B cell (primary cell): ENCODE data around the gene CACNA2D2. TPM values are rescaled to one million over a fixed set of nuclear protein-coding genes. Genes with fewer than 3 reads are reported as not detected.

Experiments
- ATAC-seq: fragments of 200-7000 bp; cut with Tn5 transposase; one replicate; pipeline ENCODE4 v1.10.0; 2021; ENCODE audit warnings: low read depth, mild to moderate bottlenecking, moderate number of reproducible peaks, moderate library complexity
- CTCF ChIA-PET: fragments of 350-600 bp; sonication (Branson Sonifier 250); formaldehyde crosslinking; loops from one replicate; lab custom pipeline; 2021; ENCODE audit warnings: antibody characterized with exemption, inconsistent platforms; lab: Charles Lee
- POLR2A ChIA-PET: fragments of 350-600 bp; sonication (Branson Sonifier 250); formaldehyde crosslinking; loops from one replicate; lab custom pipeline; 2021; ENCODE audit warnings: antibody characterized with exemption; lab: Charles Lee
- DNase-seq: peaks from one replicate; pipeline ENCODE4 v3.0.0; 2013
- H2AFZ ChIP-seq: 2 replicates; pipeline ENCODE4 v1.6.1; 2012; ENCODE audit warnings: mild to moderate bottlenecking, low read depth, low read length; ENCODE audit not compliant: insufficient read depth, poor library complexity, severe bottlenecking
- H3K27ac ChIP-seq, 2 donors: 1 replicate in 1 of 2; 2 replicates in 1 of 2; pipeline ENCODE4 v1.5.1; 2012 to 2013; ENCODE audit warnings: low read length in 2 of 2, mild to moderate bottlenecking in 2 of 2, moderate library complexity in 1 of 2
- H3K27me3 ChIP-seq, 4 experiments: fragments of 200-600 bp in 1 of 4; sonication (generic) in 1 of 4; replicated peaks in 1 of 4; 1 replicate in 2 of 4; 2 replicates in 2 of 4; pipeline versions ENCODE4 v1.6.1 to v1.7.0; 2013 to 2016; ENCODE audit warnings: low read length in 3 of 4, mild to moderate bottlenecking in 2 of 4, mixed read lengths in 1 of 4, moderate library complexity in 1 of 4; ENCODE audit not compliant: insufficient read depth in 4 of 4, control insufficient read depth in 3 of 4; ENCODE audit errors: control extremely low read depth in 1 of 4
- H3K36me3 ChIP-seq, 2 experiments: replicated peaks in 1 of 2; 1 replicate in 1 of 2; 2 replicates in 1 of 2; pipeline versions ENCODE4 v1.6.1 to v1.7.1; 2013; ENCODE audit warnings: low read length in 1 of 2; ENCODE audit not compliant: insufficient read depth in 2 of 2, control insufficient read depth in 1 of 2; ENCODE audit errors: control extremely low read depth in 1 of 2, extremely low read depth in 1 of 2
- H3K4me1 ChIP-seq, 2 donors: fragments of 200-600 bp in 1 of 2; sonication (generic) in 1 of 2; 1 replicate in 1 of 2; 2 replicates in 1 of 2; pipeline versions ENCODE4 v1.5.1 to v1.6.1; 2013 to 2017; ENCODE audit warnings: low read length in 2 of 2; ENCODE audit not compliant: control insufficient read depth in 2 of 2, insufficient read depth in 2 of 2
- H3K4me2 ChIP-seq: replicated peaks from 2 replicates; pipeline ENCODE3; 2012; ENCODE audit warnings: mild to moderate bottlenecking, low read depth, low read length; ENCODE audit not compliant: poor library complexity, severe bottlenecking
- H3K4me3 ChIP-seq, 5 experiments: fragments of 200-600 bp in 1 of 5; sonication (generic) in 1 of 5; 1 replicate in 3 of 5; 2 replicates in 2 of 5; pipeline versions ENCODE4 v1.5.1 to v1.7.0; 2011 to 2016; ENCODE audit warnings: low read length in 4 of 5, mild to moderate bottlenecking in 4 of 5, low read depth in 2 of 5, control low read depth in 1 of 5, moderate library complexity in 1 of 5; ENCODE audit not compliant: insufficient read depth in 1 of 5; ENCODE audit errors: control extremely low read depth in 1 of 5, extremely low read depth in 1 of 5
- H3K79me2 ChIP-seq: fragments of 200-600 bp; sonication (generic); one replicate; pipeline ENCODE4 v1.6.0; 2016; ENCODE audit warnings: low read length; ENCODE audit not compliant: control insufficient read depth, insufficient read depth
- H3K9ac ChIP-seq: fragments of 200-600 bp; sonication (generic); 2 replicates; pipeline ENCODE4 v1.6.1; 2017; ENCODE audit warnings: mild to moderate bottlenecking, low read length, moderate library complexity
- H3K9me3 ChIP-seq, 3 donors: one replicate each; pipeline versions ENCODE4 v1.6.1 to v1.7.1; 2013; ENCODE audit warnings: low read length in 2 of 3; ENCODE audit not compliant: control insufficient read depth in 2 of 3, insufficient read depth in 1 of 3; ENCODE audit errors: control extremely low read depth in 1 of 3
- H4K20me1 ChIP-seq: 2 replicates; pipeline ENCODE4 v1.6.0; 2012; ENCODE audit warnings: mild to moderate bottlenecking, low read length; ENCODE audit not compliant: insufficient read depth, control insufficient read depth, poor library complexity, severe bottlenecking
- H3K27ac Mint-ChIP-seq: one replicate; pipeline ENCODE4 v1.8.0; 2021; ENCODE audit warnings: mixed read lengths
- H3K27me3 Mint-ChIP-seq: one replicate; pipeline ENCODE4 v1.8.0; 2021; ENCODE audit warnings: mixed read lengths
- H3K4me1 Mint-ChIP-seq: one replicate; pipeline ENCODE4 v1.8.0; 2021; ENCODE audit warnings: mixed read lengths
- H3K4me3 Mint-ChIP-seq: one replicate; pipeline ENCODE4 v1.8.0; 2021; ENCODE audit warnings: mixed read lengths
- H3K9me3 Mint-ChIP-seq: one replicate; pipeline ENCODE4 v1.8.0; 2022; ENCODE audit warnings: mixed read lengths; ENCODE audit not compliant: insufficient read depth
- EZH2 ChIP-seq: IDR thresholded peaks from 2 replicates; pipeline ENCODE4 v1.6.1; 2012; ENCODE audit warnings: borderline replicate concordance, low read depth, mild to moderate bottlenecking, moderate library complexity, low read length; ENCODE audit not compliant: insufficient read depth, poor library complexity, severe bottlenecking
- WGBS: methylation state at CpG from one replicate; pipeline ENCODE4 v1.1.5; 2013; ENCODE audit warnings: missing lambda C conversion rate; ENCODE audit not compliant: insufficient coverage; 5-methylcytosine and 5-hydroxymethylcytosine counted together
- intact Hi-C: fragments of 100-400 bp; cut with micrococcal nuclease; formaldehyde crosslinking; loops from one replicate; pipeline ENCODE4 v1.10.0; 2022
- polyA plus RNA-seq: library from polyadenylated mRNA; depleted of rRNA; stranded (reverse); fragments of >200 nt; gene quantifications from 2 replicates; pipeline ENCODE4 v1.2.3, GENCODE V29; 2012
- total RNA-seq, 2 donors: library from RNA; stranded (reverse); fragments of 120-200 nt in 1 of 2; gene quantifications; 1 replicate in 1 of 2; 2 replicates in 1 of 2; pipeline versions ENCODE4 v1.2.3 to v1.2.4, GENCODE V29; 2013 to 2022
- TF ChIP-seq, protein P1 (sequence below): fragments of 200-600 bp; IDR thresholded peaks from one replicate; pipeline ENCODE4 v1.8.0; 2022; ENCODE audit warnings: antibody characterized with exemption, mild to moderate bottlenecking

The CACNA2D2 gene
- total and polyA plus RNA-seq, 2 donors (not counting 1 experiment from before 2014, with no cell fraction given): 0.69 to 1.2 TPM

DNA sequence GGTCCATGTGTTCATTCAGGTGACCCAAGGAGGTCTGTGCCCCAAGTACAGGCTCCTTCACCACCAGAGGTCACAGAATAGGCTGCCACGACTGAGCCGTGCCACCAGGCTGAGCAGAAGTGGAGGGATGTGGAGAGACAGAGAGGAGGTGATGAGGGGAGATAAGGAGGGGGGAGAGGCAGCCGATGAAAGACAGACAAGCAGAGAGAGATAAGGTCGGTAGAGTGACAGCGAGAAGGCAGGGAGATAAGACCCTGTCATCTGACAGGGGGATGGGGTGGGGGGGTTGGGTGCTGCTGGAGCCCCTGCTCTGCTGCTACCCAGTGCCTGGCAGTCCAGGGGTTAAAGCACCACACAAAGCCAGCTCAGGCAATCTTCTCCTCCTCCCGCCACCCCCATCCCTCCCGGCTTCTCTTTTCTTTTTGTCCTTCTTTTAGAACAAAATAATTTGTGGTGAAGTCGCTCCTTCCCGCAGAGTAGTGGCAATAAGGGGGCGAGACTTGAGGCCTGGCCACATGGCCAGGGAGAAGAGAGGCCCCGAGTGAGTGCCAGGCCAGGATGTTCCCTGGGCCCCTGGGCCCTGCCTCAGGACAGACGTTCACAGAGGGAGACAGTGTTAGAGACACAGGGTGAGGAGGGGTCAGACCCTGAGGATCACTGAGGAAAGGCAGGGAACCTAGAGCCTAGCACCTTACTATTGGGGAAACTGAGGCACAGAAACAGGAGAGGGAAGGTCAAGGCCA lies 67.9 kb downstream of the CACNA2D2 start:
- Mint-ChIP-seq H3K4me3 (no peak overlapping the region), H3K9me3 (no peaks in the 10 kb centered on the region), H3K27ac (no peak overlapping the region), H3K27me3 (peaks cover 12% of the 10 kb centered on the region), H3K4me1 (no peaks in the 10 kb centered on the region)
- no peak for DNase-seq
- no peak overlapping the region for H3K9ac ChIP-seq
- no peaks in the 10 kb centered on the region for H3K79me2 ChIP-seq
- H2AFZ ChIP-seq: no peak overlapping the region
- H3K9me3 ChIP-seq: no peaks in the 10 kb centered on the region
- intact Hi-C loops: loop anchor here (1.0 to 5.0 kb wide), 3 partner anchors 115 to 217 kb away; partner anchors contain the start of gene CISH
- no peak overlapping the region for H3K4me3 ChIP-seq
- WGBS: 61% methylated on average over 6 of the region's 12 CpGs
- POLR2A ChIA-PET: no interaction called here
- H3K27me3 ChIP-seq: peaks cover 0 to 8% (median 1%) of the 10 kb centered on the region in 4 experiments
- CTCF ChIA-PET: interaction anchor here (1.0 to 3.7 kb wide), 5 partner anchors 107 to 179 kb away, joined by 3 to 27 read pairs (median 4); no protein-coding TSS in a partner anchor
- no peaks in the 10 kb centered on the region for H4K20me1 ChIP-seq
- H3K36me3 ChIP-seq: no peaks in the 10 kb centered on the region
- H3K27ac ChIP-seq: no peak overlapping the region
- no peaks in the 10 kb centered on the region for H3K4me1 ChIP-seq
- no peak for ATAC-seq
- no peak for TF ChIP-seq EZH2
- TF ChIP-seq, protein P1, sequence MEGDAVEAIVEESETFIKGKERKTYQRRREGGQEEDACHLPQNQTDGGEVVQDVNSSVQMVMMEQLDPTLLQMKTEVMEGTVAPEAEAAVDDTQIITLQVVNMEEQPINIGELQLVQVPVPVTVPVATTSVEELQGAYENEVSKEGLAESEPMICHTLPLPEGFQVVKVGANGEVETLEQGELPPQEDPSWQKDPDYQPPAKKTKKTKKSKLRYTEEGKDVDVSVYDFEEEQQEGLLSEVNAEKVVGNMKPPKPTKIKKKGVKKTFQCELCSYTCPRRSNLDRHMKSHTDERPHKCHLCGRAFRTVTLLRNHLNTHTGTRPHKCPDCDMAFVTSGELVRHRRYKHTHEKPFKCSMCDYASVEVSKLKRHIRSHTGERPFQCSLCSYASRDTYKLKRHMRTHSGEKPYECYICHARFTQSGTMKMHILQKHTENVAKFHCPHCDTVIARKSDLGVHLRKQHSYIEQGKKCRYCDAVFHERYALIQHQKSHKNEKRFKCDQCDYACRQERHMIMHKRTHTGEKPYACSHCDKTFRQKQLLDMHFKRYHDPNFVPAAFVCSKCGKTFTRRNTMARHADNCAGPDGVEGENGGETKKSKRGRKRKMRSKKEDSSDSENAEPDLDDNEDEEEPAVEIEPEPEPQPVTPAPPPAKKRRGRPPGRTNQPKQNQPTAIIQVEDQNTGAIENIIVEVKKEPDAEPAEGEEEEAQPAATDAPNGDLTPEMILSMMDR: no peak
- no peak overlapping the region for H3K4me2 ChIP-seq

DNA sequence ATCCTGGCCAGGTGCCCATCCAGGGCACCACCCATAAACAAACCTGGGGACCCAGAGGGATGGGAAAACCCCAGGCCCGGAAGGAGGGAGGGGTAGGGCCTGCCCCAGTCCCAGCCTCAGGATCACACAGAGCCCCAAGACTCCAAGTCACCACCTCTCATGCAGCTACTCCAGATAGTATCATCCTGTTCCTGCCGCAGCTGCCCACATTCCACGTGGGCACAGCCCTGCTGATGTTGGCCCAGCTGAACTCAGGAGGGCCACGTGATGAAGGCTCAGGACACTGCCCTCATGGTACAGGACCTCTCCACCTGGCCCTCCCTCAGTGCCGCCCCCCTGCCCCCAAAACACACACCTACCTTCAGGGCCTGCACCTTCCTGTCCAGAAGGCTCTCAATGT lies 69.5 kb downstream of the CACNA2D2 start:
- ATAC-seq (no peak), DNase-seq (no peak)
- Histone ChIP-seq H3K27ac (no peak overlapping the region), H3K4me1 (no peaks in the 10 kb centered on the region), H2AFZ (no peak overlapping the region), H3K36me3 (no peaks in the 10 kb centered on the region), H4K20me1 (no peaks in the 10 kb centered on the region), H3K79me2 (no peaks in the 10 kb centered on the region), H3K27me3 (peaks cover 0 to 8% (median 1%) of the 10 kb centered on the region in 4 experiments), H3K9me3 (no peaks in the 10 kb centered on the region), H3K4me3 (no peak overlapping the region), H3K9ac (no peak overlapping the region), H3K4me2 (no peak overlapping the region)
- H3K4me1 Mint-ChIP-seq: no peaks in the 10 kb centered on the region
- peaks cover 12% of the 10 kb centered on the region for H3K27me3 Mint-ChIP-seq
- H3K27ac Mint-ChIP-seq: no peak overlapping the region
- intact Hi-C loops: no loop called here
- no peaks in the 10 kb centered on the region for H3K9me3 Mint-ChIP-seq
- ChIA-PET POLR2A (no interaction called here), CTCF (interaction anchor here (1.0 to 2.5 kb wide), 3 partner anchors 108 to 181 kb away, joined by 3 to 13 read pairs (median 4); no protein-coding TSS in a partner anchor)
- H3K4me3 Mint-ChIP-seq: no peak overlapping the region
- WGBS: 82% methylated on average over 5 of the region's 5 CpGs
- TF ChIP-seq, protein P1: no peak
- no peak for TF ChIP-seq EZH2
